H9 (cell line): ENCODE results near the gene OSBPL8. TPM values are rescaled to one million over a fixed set of nuclear protein-coding genes. Genes with fewer than 3 reads are reported as not detected.

Source experiments
- DNase-seq: peaks from one replicate; pipeline ENCODE4 v3.0.0-alpha.2; 2017
- H2AFZ ChIP-seq: one replicate; pipeline ENCODE4 v1.6.1; 2013; ENCODE audit warnings: mild to moderate bottlenecking, low read length, control low read depth, moderate library complexity
- H2AK5ac ChIP-seq: 2 replicates; pipeline ENCODE4 v1.6.1; 2013; ENCODE audit warnings: low read length, control low read depth, mixed read lengths; ENCODE audit not compliant: insufficient read length
- H2BK120ac ChIP-seq: one replicate; pipeline ENCODE4 v1.6.1; 2013; ENCODE audit warnings: low read depth, mild to moderate bottlenecking, low read length, control low read depth, inconsistent platforms; ENCODE audit not compliant: poor library complexity, severe bottlenecking
- H2BK12ac ChIP-seq: 2 replicates; pipeline ENCODE4 v1.6.1; 2013; ENCODE audit warnings: low read length, control low read depth, mixed read lengths, low read depth; ENCODE audit not compliant: insufficient read length
- H2BK15ac ChIP-seq: 2 replicates; pipeline ENCODE4 v1.6.1; 2013; ENCODE audit warnings: low read depth, low read length, control low read depth
- H2BK20ac ChIP-seq: one replicate; pipeline ENCODE4 v1.6.1; 2013; ENCODE audit warnings: low read depth, mild to moderate bottlenecking, low read length, control low read depth, inconsistent platforms; ENCODE audit not compliant: poor library complexity, severe bottlenecking
- H2BK5ac ChIP-seq: 2 replicates; pipeline ENCODE4 v1.6.1; 2013; ENCODE audit warnings: low read length, control low read depth, mixed read lengths; ENCODE audit not compliant: insufficient read length
- H3K14ac ChIP-seq: 2 replicates; pipeline ENCODE4 v1.6.1; 2013; ENCODE audit warnings: low read length, control low read depth; ENCODE audit not compliant: insufficient read depth
- H3K18ac ChIP-seq: 2 replicates; pipeline ENCODE4 v1.6.1; 2013; ENCODE audit warnings: low read depth, mild to moderate bottlenecking, mixed read lengths, low read length, control low read depth; ENCODE audit not compliant: insufficient read length
- H3K23ac ChIP-seq: 2 replicates; pipeline ENCODE4 v1.6.1; 2013; ENCODE audit warnings: low read length, control low read depth, mixed read lengths, low read depth; ENCODE audit not compliant: insufficient read length
- H3K23me2 ChIP-seq: 2 replicates; pipeline ENCODE4 v1.6.1; 2013; ENCODE audit warnings: low read depth, mild to moderate bottlenecking, mixed read lengths, low read length, control low read depth; ENCODE audit not compliant: insufficient read length, poor library complexity, severe bottlenecking
- H3K27ac ChIP-seq: 2 replicates; pipeline ENCODE4 v1.5.1; 2013; ENCODE audit warnings: low read length, control low read depth, mixed read lengths, low read depth; ENCODE audit not compliant: insufficient read length
- H3K27me3 ChIP-seq: 2 replicates; pipeline ENCODE4 v1.6.1; 2013; ENCODE audit warnings: low read length, control low read depth, inconsistent platforms; ENCODE audit not compliant: insufficient read depth
- H3K4ac ChIP-seq: 2 replicates; pipeline ENCODE4 v1.6.1; 2013; ENCODE audit warnings: low read depth, mild to moderate bottlenecking, control low read depth, inconsistent platforms, low read length, moderate library complexity
- H3K4me1 ChIP-seq: 2 replicates; pipeline ENCODE4 v1.6.1; 2013; ENCODE audit warnings: low read length, control low read depth, inconsistent platforms; ENCODE audit not compliant: insufficient read depth
- H3K4me2 ChIP-seq: 2 replicates; pipeline ENCODE4 v1.6.1; 2013; ENCODE audit warnings: low read length, control low read depth, mixed read lengths; ENCODE audit not compliant: insufficient read length, insufficient read depth
- H3K56ac ChIP-seq: 2 replicates; pipeline ENCODE4 v1.6.1; 2013; ENCODE audit warnings: low read depth, mild to moderate bottlenecking, mixed read lengths, low read length, control low read depth; ENCODE audit not compliant: insufficient read length
- H3K79me1 ChIP-seq: 2 replicates; pipeline ENCODE4 v1.6.1; 2013; ENCODE audit warnings: low read depth, mild to moderate bottlenecking, moderate library complexity, low read length, control low read depth, inconsistent platforms; ENCODE audit not compliant: insufficient read depth, poor library complexity, severe bottlenecking
- H3K79me2 ChIP-seq: 2 replicates; pipeline ENCODE4 v1.6.1; 2013; ENCODE audit warnings: low read length, control low read depth, inconsistent platforms; ENCODE audit not compliant: insufficient read depth
- H3K9ac ChIP-seq: 2 replicates; pipeline ENCODE4 v1.6.1; 2013; ENCODE audit warnings: low read length, control low read depth, mixed read lengths; ENCODE audit not compliant: insufficient read length; ENCODE audit errors: extremely low read depth
- H3K9me3 ChIP-seq: one replicate; pipeline ENCODE4 v1.6.1; 2013; ENCODE audit warnings: low read depth, low read length, inconsistent platforms; ENCODE audit not compliant: control insufficient read depth
- H3T11ph ChIP-seq: one replicate; pipeline ENCODE4 v1.6.1; 2013; ENCODE audit warnings: mild to moderate bottlenecking, low read length, control low read depth, inconsistent platforms
- H4K20me1 ChIP-seq: one replicate; pipeline ENCODE4 v1.6.1; 2013; ENCODE audit not compliant: control insufficient read depth, insufficient read length, insufficient read depth
- H4K5ac ChIP-seq: 2 replicates; pipeline ENCODE4 v1.6.1; 2013; ENCODE audit warnings: low read depth, mild to moderate bottlenecking, mixed read lengths, low read length, control low read depth; ENCODE audit not compliant: insufficient read length
- H4K8ac ChIP-seq: replicated peaks from 2 replicates; pipeline ENCODE4 v1.6.1; 2013; ENCODE audit warnings: low read length, control low read depth, mixed read lengths, low read depth; ENCODE audit not compliant: insufficient read length
- H4K91ac ChIP-seq: 2 replicates; pipeline ENCODE4 v1.6.1; 2013; ENCODE audit warnings: low read depth, mild to moderate bottlenecking, moderate library complexity, mixed read lengths, low read length, control low read depth; ENCODE audit not compliant: insufficient read length
- H3K27ac Mint-ChIP-seq, 3 experiments: 2 replicates in 2 of 3; 3 replicates in 1 of 3; pipeline ENCODE4 v1.8.0; 2020 to 2021; ENCODE audit warnings: mixed read lengths in 3 of 3, mild to moderate bottlenecking in 1 of 3, moderate library complexity in 1 of 3
- H3K27me3 Mint-ChIP-seq: 2 replicates; pipeline ENCODE4 v1.8.0; 2021; ENCODE audit warnings: low read depth, mild to moderate bottlenecking, moderate library complexity, mixed read lengths
- H3K36me3 Mint-ChIP-seq, 3 experiments: 2 replicates in 2 of 3; 3 replicates in 1 of 3; pipeline ENCODE4 v1.8.0; 2020 to 2021; ENCODE audit warnings: low read depth in 3 of 3, mixed read lengths in 3 of 3; ENCODE audit not compliant: insufficient read depth in 1 of 3
- H3K4me1 Mint-ChIP-seq, 2 experiments: 2 replicates each; pipeline ENCODE4 v1.8.0; 2020; ENCODE audit warnings: mixed read lengths in 2 of 2
- H3K4me3 Mint-ChIP-seq, 2 experiments: 2 replicates in 1 of 2; 3 replicates in 1 of 2; pipeline ENCODE4 v1.8.0; 2020 to 2021; ENCODE audit warnings: mild to moderate bottlenecking in 2 of 2, mixed read lengths in 2 of 2, moderate library complexity in 1 of 2
- H3K9me3 Mint-ChIP-seq, 2 experiments: 2 replicates in 1 of 2; 3 replicates in 1 of 2; pipeline ENCODE4 v1.8.0; 2020; ENCODE audit warnings: mild to moderate bottlenecking in 2 of 2, mixed read lengths in 2 of 2, moderate library complexity in 1 of 2
- WGBS: extraction: QIAGEN DNeasy Blood & Tissue Kit; methylation state at CpG from one replicate; pipeline ENCODE4 v1.1.7; 2013; ENCODE audit warnings: missing lambda C conversion rate, low lambda C conversion rate, mixed read lengths; ENCODE audit not compliant: insufficient read length; ENCODE audit errors: extremely low coverage; 5-methylcytosine and 5-hydroxymethylcytosine counted together
- total RNA-seq: library from RNA; stranded (reverse); gene quantifications from 2 replicates; pipeline ENCODE4 v1.2.1, GENCODE V29; 2021
- TF ChIP-seq, protein P1 (sequence below): fragments of 200-600 bp; sonication (generic); conservative IDR thresholded peaks from 3 replicates; pipeline ENCODE4 v1.8.0; 2021; ENCODE audit warnings: antibody characterized with exemption, mild to moderate bottlenecking

The OSBPL8 gene
- total RNA-seq, 1 experiment from 2014 or later, result 61.2 TPM

DNA sequence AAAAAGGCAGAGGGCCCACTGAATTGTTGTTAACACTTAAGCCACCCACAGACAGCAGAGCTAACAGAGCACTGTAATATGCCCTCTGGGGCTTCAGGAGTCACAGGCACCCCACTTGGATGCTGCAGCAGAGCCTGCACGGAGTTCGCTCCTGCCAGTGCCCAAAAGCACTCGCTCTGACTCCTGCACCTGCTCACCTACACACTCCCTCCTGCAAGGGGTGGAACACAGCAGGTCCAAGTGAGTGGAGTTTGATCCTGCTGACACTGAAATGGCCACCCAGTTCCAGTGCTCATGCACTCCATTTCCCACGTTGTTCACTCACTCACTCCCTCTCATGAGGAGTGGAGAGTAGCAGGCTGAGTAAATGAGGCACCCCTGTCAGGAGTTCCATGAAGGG, 68.8 kb downstream of the OSBPL8 start:
- H3K79me1 ChIP-seq, result peaks cover 3% of the 10 kb centered on the region
- H3K36me3 Mint-ChIP-seq, result peaks cover 7 to 16% (median 16%) of the 10 kb centered on the region in 3 experiments
- H4K20me1 ChIP-seq, result no peaks in the 10 kb centered on the region
- H2BK15ac ChIP-seq, result no peak overlapping the region
- H2BK12ac ChIP-seq, result no peak overlapping the region
- no peak overlapping the region for H3K18ac ChIP-seq
- H3K23me2 ChIP-seq, result no peaks in the 10 kb centered on the region
- H3K56ac ChIP-seq, result no peak overlapping the region
- no peak overlapping the region for H3K4me2 ChIP-seq
- DNase-seq, result no peak
- no peaks in the 10 kb centered on the region for H3K27me3 Mint-ChIP-seq
- 0 out of 7 replicates have a peak overlapping the region, but pooled peaks of 1 of the 3 experiments have one; percentile 75 for H3K27ac Mint-ChIP-seq
- peak overlapping the region; percentile 71; the same call in 1 of the 2 replicates for H3K14ac ChIP-seq
- no peaks in the 10 kb centered on the region for H3K4me1 Mint-ChIP-seq
- H4K5ac ChIP-seq, result no peak overlapping the region
- H3K27ac ChIP-seq, result no peak overlapping the region
- TF ChIP-seq, protein P1, sequence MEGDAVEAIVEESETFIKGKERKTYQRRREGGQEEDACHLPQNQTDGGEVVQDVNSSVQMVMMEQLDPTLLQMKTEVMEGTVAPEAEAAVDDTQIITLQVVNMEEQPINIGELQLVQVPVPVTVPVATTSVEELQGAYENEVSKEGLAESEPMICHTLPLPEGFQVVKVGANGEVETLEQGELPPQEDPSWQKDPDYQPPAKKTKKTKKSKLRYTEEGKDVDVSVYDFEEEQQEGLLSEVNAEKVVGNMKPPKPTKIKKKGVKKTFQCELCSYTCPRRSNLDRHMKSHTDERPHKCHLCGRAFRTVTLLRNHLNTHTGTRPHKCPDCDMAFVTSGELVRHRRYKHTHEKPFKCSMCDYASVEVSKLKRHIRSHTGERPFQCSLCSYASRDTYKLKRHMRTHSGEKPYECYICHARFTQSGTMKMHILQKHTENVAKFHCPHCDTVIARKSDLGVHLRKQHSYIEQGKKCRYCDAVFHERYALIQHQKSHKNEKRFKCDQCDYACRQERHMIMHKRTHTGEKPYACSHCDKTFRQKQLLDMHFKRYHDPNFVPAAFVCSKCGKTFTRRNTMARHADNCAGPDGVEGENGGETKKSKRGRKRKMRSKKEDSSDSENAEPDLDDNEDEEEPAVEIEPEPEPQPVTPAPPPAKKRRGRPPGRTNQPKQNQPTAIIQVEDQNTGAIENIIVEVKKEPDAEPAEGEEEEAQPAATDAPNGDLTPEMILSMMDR, result no peak
- H3K23ac ChIP-seq, result no peak overlapping the region
- no peak overlapping the region for H2BK20ac ChIP-seq
- H3K4me3 Mint-ChIP-seq, result no peak overlapping the region
- H3K4ac ChIP-seq, result no peak overlapping the region
- no peaks in the 10 kb centered on the region for H3K27me3 ChIP-seq
- peaks cover 2% of the 10 kb centered on the region; the same call in 1 of the 2 replicates for H3K79me2 ChIP-seq
- H3K9me3 Mint-ChIP-seq, result peaks cover 6 to 9% of the 10 kb centered on the region in 2 experiments; a peak in 4 of 5 replicates
- no peak overlapping the region for H4K8ac ChIP-seq
- no peak overlapping the region for H4K91ac ChIP-seq
- H3T11ph ChIP-seq, result no peak overlapping the region
- H3K9ac ChIP-seq, result no peak overlapping the region
- no peaks in the 10 kb centered on the region for H3K4me1 ChIP-seq
- H2BK120ac ChIP-seq, result no peak overlapping the region
- H2AK5ac ChIP-seq, result no peak overlapping the region
- H2AFZ ChIP-seq, result no peak overlapping the region
- WGBS, result no CpG with 5 or more reads among the region's 4 CpGs
- no peaks in the 10 kb centered on the region for H3K9me3 ChIP-seq
- H2BK5ac ChIP-seq, result no peak overlapping the region
